IMR-90 (cell line): ENCODE data around the gene THAP5. TPM values are rescaled to one million over a fixed set of nuclear protein-coding genes. Genes with fewer than 3 reads are reported as not detected.

ENCODE experiments used
- ATAC-seq: fragments of 200-7000 bp; cut with Tn5 transposase; 2 replicates; pipeline ENCODE4 v1.9.1; 2020; ENCODE audit warnings: low read depth, mild to moderate bottlenecking, moderate library complexity
- BruUV-seq: library from RNA; stranded (reverse); fragments of 400-500 nt; replicated peaks from 2 replicates; lab custom pipeline; 2021; lab: Mats Ljungman, UMichigan
- CTCF ChIA-PET: fragments of 300-600 bp; formaldehyde crosslinking; extraction: SDS; loops from one replicate; lab custom pipeline; 2021; ENCODE audit warnings: antibody characterized with exemption; lab: Yijun Ruan, JAX
- POLR2A ChIA-PET: fragments of 300-600 bp; sonication (Branson Sonifier 250); formaldehyde crosslinking; loops from one replicate; lab custom pipeline; 2022; ENCODE audit warnings: antibody characterized with exemption; ENCODE audit not compliant: unreplicated experiment; lab: Charles Lee
- DNase-seq: peaks from one replicate; pipeline ENCODE4 v3.0.0; 2013
- H2AFZ ChIP-seq: replicated peaks from 2 replicates; pipeline ENCODE3; 2013; ENCODE audit warnings: low read length, mild to moderate bottlenecking; ENCODE audit not compliant: poor library complexity
- H2AK5ac ChIP-seq: 2 replicates; pipeline ENCODE4 v1.6.1; 2013; ENCODE audit warnings: low read depth, low read length, inconsistent platforms
- H2AK9ac ChIP-seq: replicated peaks from 2 replicates; pipeline ENCODE3; 2013; ENCODE audit warnings: mild to moderate bottlenecking, low read depth, low read length, moderate library complexity; ENCODE audit not compliant: poor library complexity
- H2BK120ac ChIP-seq: 2 replicates; pipeline ENCODE4 v1.6.1; 2013; ENCODE audit warnings: low read depth, low read length, inconsistent platforms
- H2BK15ac ChIP-seq: 3 replicates; pipeline ENCODE4 v1.6.1; 2013; ENCODE audit warnings: low read depth, low read length, inconsistent platforms
- H2BK20ac ChIP-seq: 2 replicates; pipeline ENCODE4 v1.6.1; 2013; ENCODE audit warnings: low read depth, mild to moderate bottlenecking, inconsistent platforms, low read length, moderate library complexity
- H2BK5ac ChIP-seq: 2 replicates; pipeline ENCODE4 v1.6.1; 2013; ENCODE audit warnings: mild to moderate bottlenecking, low read depth, low read length, inconsistent platforms; ENCODE audit not compliant: poor library complexity, severe bottlenecking
- H3K14ac ChIP-seq: replicated peaks from 2 replicates; pipeline ENCODE4 v1.6.1; 2013; ENCODE audit warnings: low read depth, low read length, inconsistent platforms
- H3K18ac ChIP-seq: 2 replicates; pipeline ENCODE4 v1.6.1; 2013; ENCODE audit warnings: low read depth, low read length, control low read depth
- H3K23ac ChIP-seq: 2 replicates; pipeline ENCODE4 v1.6.1; 2013; ENCODE audit warnings: low read depth, low read length, inconsistent platforms
- H3K27ac ChIP-seq: 2 replicates; pipeline ENCODE4 v1.5.1; 2013; ENCODE audit warnings: mild to moderate bottlenecking, control low read depth, low read length; ENCODE audit not compliant: insufficient read depth
- H3K27me3 ChIP-seq: 2 replicates; pipeline ENCODE4 v1.6.1; 2013; ENCODE audit warnings: low read length; ENCODE audit not compliant: control insufficient read depth, insufficient read depth
- H3K36me3 ChIP-seq: 2 replicates; pipeline ENCODE4 v1.6.1; 2013; ENCODE audit warnings: low read length, mixed read lengths; ENCODE audit not compliant: control insufficient read depth, insufficient read depth
- H3K4ac ChIP-seq: 2 replicates; pipeline ENCODE4 v1.6.1; 2013; ENCODE audit warnings: low read depth, low read length, inconsistent platforms
- H3K4me1 ChIP-seq: 2 replicates; pipeline ENCODE4 v1.6.1; 2013; ENCODE audit warnings: low read length, mixed read lengths; ENCODE audit not compliant: control insufficient read depth, insufficient read depth
- H3K4me2 ChIP-seq: 2 replicates; pipeline ENCODE4 v1.6.1; 2013; ENCODE audit warnings: low read depth, mild to moderate bottlenecking, control low read depth, low read length, moderate library complexity
- H3K4me3 ChIP-seq: 2 replicates; pipeline ENCODE4 v1.5.1; 2013; ENCODE audit warnings: low read depth, mild to moderate bottlenecking, control low read depth, low read length, moderate library complexity; ENCODE audit not compliant: insufficient read depth
- H3K56ac ChIP-seq: 2 replicates; pipeline ENCODE4 v1.6.1; 2013; ENCODE audit warnings: low read length, inconsistent platforms; ENCODE audit not compliant: insufficient read depth; ENCODE audit errors: extremely low read depth
- H3K79me1 ChIP-seq, 2 experiments: 2 replicates each; pipeline ENCODE4 v1.6.1; 2013; ENCODE audit warnings: low read length in 2 of 2, inconsistent platforms in 1 of 2, low read depth in 1 of 2
- H3K9ac ChIP-seq: 2 replicates; pipeline ENCODE4 v1.6.1; 2013; ENCODE audit warnings: low read depth, low read length, control low read depth
- H3K9me1 ChIP-seq: 2 replicates; pipeline ENCODE4 v1.6.1; 2013; ENCODE audit warnings: low read length, inconsistent platforms; ENCODE audit not compliant: insufficient read depth
- H3K9me3 ChIP-seq: 2 replicates; pipeline ENCODE4 v1.6.1; 2013; ENCODE audit warnings: low read length; ENCODE audit not compliant: control insufficient read depth, insufficient read depth
- H4K20me1 ChIP-seq: 2 replicates; pipeline ENCODE4 v1.6.1; 2013; ENCODE audit warnings: low read length, inconsistent platforms; ENCODE audit not compliant: insufficient read depth
- H4K5ac ChIP-seq: 2 replicates; pipeline ENCODE4 v1.6.1; 2013; ENCODE audit warnings: mild to moderate bottlenecking, low read depth, low read length, control low read depth
- H4K8ac ChIP-seq, 2 experiments: 2 replicates each; pipeline ENCODE4 v1.6.1; 2013; ENCODE audit warnings: low read depth in 2 of 2, low read length in 2 of 2, control low read depth in 1 of 2, inconsistent platforms in 1 of 2
- H4K91ac ChIP-seq: 2 replicates; pipeline ENCODE4 v1.6.1; 2013; ENCODE audit warnings: low read depth, low read length, inconsistent platforms; ENCODE audit not compliant: insufficient read depth
- BHLHE40 ChIP-seq: fragments of 150-350 bp; IDR thresholded peaks from 2 replicates; pipeline ENCODE4 v1.6.1; 2016; ENCODE audit warnings: mild to moderate bottlenecking, low read depth, low read length
- CEBPB ChIP-seq: IDR thresholded peaks from 2 replicates; pipeline ENCODE4 v1.6.1; 2012; ENCODE audit warnings: low read depth, low read length, improper control_type of control experiment
- CHD1 ChIP-seq: IDR thresholded peaks from 2 replicates; pipeline ENCODE4 v1.6.1; 2012; ENCODE audit warnings: low read depth, low read length, improper control_type of control experiment
- ELK1 ChIP-seq: fragments of 150-350 bp; IDR thresholded peaks from 2 replicates; pipeline ENCODE4 v1.6.1; 2016; ENCODE audit warnings: low read depth, mild to moderate bottlenecking, low read length, moderate library complexity, borderline replicate concordance
- FOS ChIP-seq: fragments of 150-350 bp; IDR thresholded peaks from 2 replicates; pipeline ENCODE4 v1.6.1; 2016; ENCODE audit warnings: low read depth, low read length
- MAFK ChIP-seq: IDR thresholded peaks from 2 replicates; pipeline ENCODE4 v1.6.1; 2012; ENCODE audit warnings: low read depth, low read length, improper control_type of control experiment
- MAZ ChIP-seq: IDR thresholded peaks from 2 replicates; pipeline ENCODE4 v1.6.1; 2012; ENCODE audit warnings: low read depth, mild to moderate bottlenecking, low read length, improper control_type of control experiment, moderate library complexity, borderline replicate concordance
- MXI1 ChIP-seq: IDR thresholded peaks from 2 replicates; pipeline ENCODE4 v1.6.1; 2012; ENCODE audit warnings: low read depth, mild to moderate bottlenecking, low read length, moderate library complexity, borderline replicate concordance
- NFE2L2 ChIP-seq: fragments of 150-350 bp; IDR thresholded peaks from 2 replicates; pipeline ENCODE4 v1.6.1; 2016; ENCODE audit warnings: low read depth, mild to moderate bottlenecking, low read length
- POLR2A ChIP-seq: IDR thresholded peaks from 2 replicates; pipeline ENCODE4 v1.6.1; 2012; ENCODE audit warnings: mild to moderate bottlenecking, low read depth, low read length
- RAD21 ChIP-seq: IDR thresholded peaks from 2 replicates; pipeline ENCODE4 v1.6.1; 2012; ENCODE audit warnings: low read length, improper control_type of control experiment
- RCOR1 ChIP-seq: IDR thresholded peaks from 2 replicates; pipeline ENCODE4 v1.6.1; 2012; ENCODE audit warnings: mild to moderate bottlenecking, low read length, improper control_type of control experiment; ENCODE audit not compliant: insufficient replicate concordance
- RFX5 ChIP-seq: IDR thresholded peaks from 2 replicates; pipeline ENCODE4 v1.8.0; 2012; ENCODE audit warnings: low read depth, mild to moderate bottlenecking, low read length, moderate library complexity
- SMC3 ChIP-seq: fragments of 150-350 bp; IDR thresholded peaks from 2 replicates; pipeline ENCODE4 v1.6.1; 2016; ENCODE audit warnings: low read depth, mild to moderate bottlenecking, antibody characterized with exemption, low read length, moderate library complexity
- USF2 ChIP-seq: fragments of 150-350 bp; IDR thresholded peaks from 2 replicates; pipeline ENCODE4 v1.6.1; 2017; ENCODE audit warnings: mild to moderate bottlenecking, antibody characterized with exemption, low read length, low read depth
- WGBS, 2 experiments: methylation state at CpG; one replicate each; pipeline versions ENCODE4 v1.1.5 to v1.1.7; 2013; ENCODE audit warnings: missing lambda C conversion rate in 2 of 2; ENCODE audit not compliant: insufficient read length in 1 of 2; ENCODE audit errors: extremely low coverage in 2 of 2; 5-methylcytosine and 5-hydroxymethylcytosine counted together
- dilution Hi-C: fragments of 300-500 bp; cut with HindIII; formaldehyde crosslinking; loops from one replicate; pipeline ENCODE4 v1.14.3; 2018; ENCODE audit warnings: low sequenced_read_pairs; ENCODE audit not compliant: unreplicated experiment
- in situ Hi-C: fragments of 300-500 bp; cut with MboI; formaldehyde crosslinking; loops from 3 replicates; pipeline ENCODE4 v1.14.3; 2019; ENCODE audit warnings: low sequenced_read_pairs, inconsistent platforms, mixed read lengths
- intact Hi-C: fragments of 100-400 bp; cut with micrococcal nuclease; formaldehyde crosslinking; loops from 2 replicates; pipeline ENCODE4 v1.10.0; 2022
- polyA plus RNA-seq, 3 experiments: library from polyadenylated mRNA; depleted of rRNA; stranded (reverse); fragments of >200 nt; gene quantifications; 2 replicates each; pipeline ENCODE4 v1.2.3, GENCODE V29; 2012; ENCODE audit warnings: low replicate concordance in 1 of 3
- total RNA-seq: library from RNA; depleted of rRNA; stranded (reverse); fragments of >200 nt; gene quantifications from 2 replicates; pipeline ENCODE4 v1.2.3, GENCODE V29; 2012
- TF ChIP-seq, protein P1 (sequence below): conservative IDR thresholded peaks from 2 replicates; pipeline ENCODE4 v1.5.1; 2012; ENCODE audit warnings: mild to moderate bottlenecking, low read depth, low read length, improper control_type of control experiment

The THAP5 gene
- total and polyA plus RNA-seq, 2 of the 4 experiments (the other 2 are of a cell fraction): 6.7 to 23.7 TPM

- dilution Hi-C loops (no loop called here), in situ Hi-C loops (loop anchor here (25.0 kb wide), 1 partner anchor 1834 kb away; no protein-coding TSS in a partner anchor), intact Hi-C loops (no loop called here)
- no peak overlapping the region for H2BK5ac ChIP-seq
- H3K79me1 ChIP-seq: no peaks in the 10 kb centered on the region
- ChIA-PET CTCF (no interaction called here), POLR2A (no interaction called here)
- H3K9me3 ChIP-seq: no peaks in the 10 kb centered on the region
- H3K36me3 ChIP-seq: no peaks in the 10 kb centered on the region
- H2BK120ac ChIP-seq: no peak overlapping the region
- H2AK9ac ChIP-seq: no peak overlapping the region
- H2BK20ac ChIP-seq: no peak overlapping the region
- no peaks in the 10 kb centered on the region for H3K9me1 ChIP-seq
- H2AFZ ChIP-seq: no peak overlapping the region
- TF ChIP-seq MAFK: no peak
- no peak for TF ChIP-seq NFE2L2
- no peak for TF ChIP-seq ELK1
- TF ChIP-seq RFX5: no peak
- no peak for TF ChIP-seq CEBPB
- no peak for TF ChIP-seq MXI1
- TF ChIP-seq RAD21: no peak
- no peak for TF ChIP-seq RCOR1
- no peak for TF ChIP-seq MAZ
- no peak for TF ChIP-seq CHD1
- no peak for TF ChIP-seq SMC3
- no peak for TF ChIP-seq BHLHE40
- no peak for TF ChIP-seq FOS
- TF ChIP-seq, protein P1, sequence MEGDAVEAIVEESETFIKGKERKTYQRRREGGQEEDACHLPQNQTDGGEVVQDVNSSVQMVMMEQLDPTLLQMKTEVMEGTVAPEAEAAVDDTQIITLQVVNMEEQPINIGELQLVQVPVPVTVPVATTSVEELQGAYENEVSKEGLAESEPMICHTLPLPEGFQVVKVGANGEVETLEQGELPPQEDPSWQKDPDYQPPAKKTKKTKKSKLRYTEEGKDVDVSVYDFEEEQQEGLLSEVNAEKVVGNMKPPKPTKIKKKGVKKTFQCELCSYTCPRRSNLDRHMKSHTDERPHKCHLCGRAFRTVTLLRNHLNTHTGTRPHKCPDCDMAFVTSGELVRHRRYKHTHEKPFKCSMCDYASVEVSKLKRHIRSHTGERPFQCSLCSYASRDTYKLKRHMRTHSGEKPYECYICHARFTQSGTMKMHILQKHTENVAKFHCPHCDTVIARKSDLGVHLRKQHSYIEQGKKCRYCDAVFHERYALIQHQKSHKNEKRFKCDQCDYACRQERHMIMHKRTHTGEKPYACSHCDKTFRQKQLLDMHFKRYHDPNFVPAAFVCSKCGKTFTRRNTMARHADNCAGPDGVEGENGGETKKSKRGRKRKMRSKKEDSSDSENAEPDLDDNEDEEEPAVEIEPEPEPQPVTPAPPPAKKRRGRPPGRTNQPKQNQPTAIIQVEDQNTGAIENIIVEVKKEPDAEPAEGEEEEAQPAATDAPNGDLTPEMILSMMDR: no peak
- TF ChIP-seq POLR2A: no peak
- no peak for TF ChIP-seq USF2
- no peak overlapping the region for H4K8ac ChIP-seq
- H4K91ac ChIP-seq: no peak overlapping the region
- no peak overlapping the region for H3K4me2 ChIP-seq
- no CpG with 5 or more reads among the region's 8 CpGs for WGBS, 2 experiments
- no peak overlapping the region for H2BK15ac ChIP-seq
- no peak overlapping the region for H3K4me3 ChIP-seq
- no peak overlapping the region for H3K14ac ChIP-seq
- ATAC-seq (no peak), DNase-seq (no peak)
- H3K27me3 ChIP-seq: peaks cover 2% of the 10 kb centered on the region
- H3K4ac ChIP-seq: no peak overlapping the region
- no peak overlapping the region for H3K23ac ChIP-seq
- no peaks in the 10 kb centered on the region for H3K4me1 ChIP-seq
- no TSS peak for BruUV-seq
- no peak overlapping the region for H4K5ac ChIP-seq
- no peak overlapping the region for H3K27ac ChIP-seq
- H4K20me1 ChIP-seq: no peaks in the 10 kb centered on the region
- H2AK5ac ChIP-seq: no peak overlapping the region
- H3K18ac ChIP-seq: no peak overlapping the region
- H3K56ac ChIP-seq: no peak overlapping the region
- no peak overlapping the region for H3K9ac ChIP-seq
Observed at GRCh38 chr7:108603656-108604306, 34.3 kb upstream of the THAP5 start.
